Left renal cortex interstitium (tissue), 4 donors: ENCODE measurements around the gene HS3ST2. TPM values are rescaled to one million over a fixed set of nuclear protein-coding genes. Genes with fewer than 3 reads are reported as not detected.
"Not testable (repeated sequence)": the region's sequence is repeated elsewhere in the genome, so short reads cannot be mapped to it uniquely, and the experiment has no call there.

Source experiments
- DNase-seq, 4 donors: peaks; one replicate each; pipeline ENCODE4 v3.0.0-alpha.2; 2013; ENCODE audit warnings: low read depth in 4 of 4, low spot score in 2 of 4, missing footprints in 1 of 4
- polyA plus RNA-seq, 4 donors: library from polyadenylated mRNA; unstranded; fragments of 120-200 nt; gene quantifications; one replicate each; pipeline ENCODE4 v1.2.1, GENCODE V29; 2013; ENCODE audit not compliant: insufficient read length in 4 of 4

HS3ST2 gene
- polyA plus RNA-seq, 4 donors, result 0.17 to 0.36 (median 0.23) TPM

DNA sequence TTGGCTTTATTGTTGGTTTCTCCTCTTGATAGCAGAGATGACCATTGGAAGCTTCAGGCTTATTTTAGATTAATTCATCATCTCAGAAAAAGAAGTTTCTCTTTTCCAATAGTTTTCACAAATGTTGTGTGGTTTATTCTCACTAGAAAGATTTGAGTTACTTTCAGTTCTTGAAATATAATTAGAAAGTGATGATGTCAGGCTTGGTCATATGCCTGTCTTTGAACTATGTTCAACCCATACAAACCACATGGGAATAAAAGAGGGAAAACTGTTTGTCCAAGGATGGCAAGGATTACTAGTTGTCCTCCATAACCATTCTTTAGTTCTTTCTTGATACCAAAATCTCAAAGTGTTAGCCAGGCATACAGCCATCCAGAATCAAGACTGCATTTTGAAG lies 3.7 kb upstream of the HS3ST2 start:
- DNase-seq, result no peak

GRCh38 chr16:22813223-22813947 lies 577 bp upstream of the HS3ST2 start:
- DNase-seq, result peak; percentile 51 to 66 (median 58)

- no peak for DNase-seq
Measured at GRCh38 chr16:22814711-22815105, 746 bp downstream of the HS3ST2 start.

GRCh38 chr16:22815863-22816262 lies 1.9 kb downstream of the HS3ST2 start:
- DNase-seq, result no peak

DNA sequence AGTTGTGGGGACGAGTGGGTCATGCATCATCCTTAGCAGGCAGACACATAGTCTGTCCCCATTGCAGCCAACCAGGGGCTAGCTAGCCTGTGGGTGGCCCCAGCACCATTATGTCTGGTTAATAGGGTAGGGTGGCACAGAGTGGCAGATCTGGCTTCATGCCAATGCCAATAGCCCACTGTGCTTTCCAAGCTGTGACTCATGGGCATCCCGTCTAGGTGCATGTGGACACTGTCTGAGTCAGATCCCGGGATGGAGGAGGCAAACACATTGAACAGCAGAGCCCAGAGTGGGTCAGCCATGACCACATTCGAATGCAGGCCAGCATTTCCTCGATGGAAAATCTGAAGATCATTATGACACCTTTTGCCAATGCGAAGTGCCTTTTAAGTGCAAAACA lies 2.5 kb downstream of the HS3ST2 start:
- no peak for DNase-seq

- not testable (repeated sequence) for DNase-seq
Measured at GRCh38 chr16:22818736-22819135, 4.8 kb downstream of the HS3ST2 start.

- DNase-seq, result no peak
Measured at GRCh38 chr16:22838681-22839080, 24.7 kb downstream of the HS3ST2 start.

DNA sequence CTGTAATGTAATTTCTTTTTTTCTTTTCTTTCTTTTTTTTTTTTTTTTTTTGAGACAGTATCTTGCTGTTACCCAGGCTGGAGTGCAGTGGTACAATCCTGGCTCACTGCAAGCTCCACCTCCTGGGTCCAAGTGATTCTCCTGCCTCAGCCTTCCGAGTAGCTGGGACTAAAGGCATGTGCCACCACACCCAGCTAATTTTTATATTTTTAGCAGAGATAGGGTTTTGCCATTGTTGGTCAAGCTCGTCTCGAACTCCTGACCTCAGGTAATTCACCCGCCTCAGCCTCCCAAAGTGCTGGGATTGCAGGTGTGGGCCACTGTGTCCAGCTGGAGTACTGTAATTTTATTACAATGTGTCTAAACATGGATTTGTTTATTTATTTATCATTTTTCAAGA lies 28.1 kb downstream of the HS3ST2 start:
- not testable (repeated sequence) for DNase-seq

DNA sequence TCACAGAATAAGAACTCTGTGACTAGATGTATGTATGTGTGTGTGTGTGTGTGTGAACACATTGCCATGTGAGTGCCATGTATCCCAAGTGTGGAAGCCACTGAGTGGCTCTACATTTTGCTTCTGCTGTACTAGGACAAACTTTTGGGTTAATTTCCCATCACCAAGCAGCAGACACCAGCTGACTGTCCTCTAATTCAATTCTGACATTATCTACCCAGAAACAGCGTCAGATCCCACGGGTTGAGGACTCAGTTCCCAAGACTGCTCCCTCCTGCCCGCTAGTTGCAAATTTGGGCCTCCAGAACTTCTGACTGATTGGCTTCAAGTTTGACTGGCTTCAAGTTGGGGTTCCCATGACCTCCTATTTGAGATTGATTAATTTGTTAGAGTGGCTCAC lies 29.2 kb downstream of the HS3ST2 start:
- DNase-seq, result no peak

GRCh38 chr16:22843856-22844255 lies 29.9 kb downstream of the HS3ST2 start:
- DNase-seq, result no peak

GRCh38 chr16:22844416-22844815 lies 30.5 kb downstream of the HS3ST2 start:
- no peak for DNase-seq

DNA sequence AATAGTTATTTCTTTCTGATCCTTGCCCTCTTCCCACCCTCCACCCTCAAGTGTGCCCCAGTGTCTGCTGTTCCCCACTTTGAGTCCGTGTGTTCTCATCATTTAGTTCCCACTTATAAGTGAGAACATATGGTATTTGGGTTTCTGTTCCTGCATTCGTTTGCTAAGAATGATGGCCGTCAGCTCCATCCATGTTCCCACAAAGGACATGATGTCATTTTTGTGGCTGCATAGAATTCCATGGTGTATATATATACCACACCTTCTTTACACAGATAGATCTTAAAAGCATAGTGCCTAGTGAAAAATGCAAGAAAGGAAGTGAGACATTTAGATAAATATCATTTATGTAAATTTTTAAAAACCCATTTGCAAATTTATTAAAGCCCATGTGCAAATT lies 33.1 kb downstream of the HS3ST2 start:
- DNase-seq, result no peak

DNA sequence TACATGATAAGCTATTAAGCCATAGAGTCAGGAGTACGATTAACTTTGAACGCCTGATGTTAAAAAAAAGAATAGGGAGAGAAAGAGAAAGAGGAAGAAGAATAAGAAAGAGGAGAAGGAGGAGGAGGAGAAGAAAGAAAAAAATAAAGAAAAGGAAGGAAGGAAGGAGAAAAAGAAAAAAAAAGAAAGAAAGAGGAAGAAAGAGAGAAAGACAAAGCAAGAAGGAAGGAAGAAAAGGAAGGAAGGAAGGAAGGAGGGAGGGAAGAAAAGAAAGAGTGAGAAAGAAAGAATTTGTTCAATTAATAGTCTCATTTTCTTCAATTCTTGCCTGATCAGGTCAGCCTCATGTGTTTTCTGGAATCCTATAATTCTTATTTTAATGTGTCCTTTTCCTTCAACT lies 33.7 kb downstream of the HS3ST2 start:
- no peak for DNase-seq

- DNase-seq, result no peak
Measured at GRCh38 chr16:22848451-22848850, 34.5 kb downstream of the HS3ST2 start.

DNA sequence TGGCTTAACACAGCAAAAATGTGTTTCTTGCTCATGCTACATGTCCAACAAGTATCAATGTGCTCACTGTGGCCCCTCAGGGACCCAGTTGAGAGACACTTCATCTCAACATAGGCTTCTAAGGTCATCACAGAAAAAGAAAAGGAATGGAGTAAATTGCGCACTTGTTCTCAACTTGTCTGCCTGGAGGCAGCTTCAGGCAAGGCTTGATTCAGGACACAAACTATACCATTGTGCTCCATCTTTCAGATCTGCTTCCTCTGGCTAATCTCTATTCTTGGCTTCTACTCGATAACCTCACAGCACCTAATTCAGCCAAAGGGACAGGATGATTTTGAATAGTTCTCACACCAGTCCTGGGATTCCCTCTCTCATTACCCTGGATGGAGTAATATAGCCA lies 35.6 kb downstream of the HS3ST2 start:
- DNase-seq, result no peak

DNA sequence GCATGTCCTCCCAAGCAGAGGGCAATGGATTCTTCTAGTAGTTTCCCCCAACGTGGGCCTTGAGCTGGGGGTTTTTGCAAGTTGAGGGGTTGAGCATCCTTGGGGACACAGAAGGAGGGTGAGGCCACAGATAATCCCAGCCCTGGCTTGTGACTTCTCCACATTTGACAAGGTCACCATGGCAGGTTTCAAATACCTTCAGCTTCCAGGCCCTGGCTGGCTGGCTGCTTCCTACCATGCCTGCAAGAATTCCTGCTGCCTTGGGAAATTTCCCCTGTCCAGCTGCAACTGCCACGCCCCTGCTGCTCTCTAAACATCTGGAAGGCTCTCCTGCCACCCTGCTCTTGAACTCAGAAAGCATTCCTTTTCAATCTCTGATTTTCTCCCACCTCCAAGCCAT lies 41.3 kb downstream of the HS3ST2 start:
- DNase-seq, result no peak

GRCh38 chr16:22857296-22858025 lies 43.5 kb downstream of the HS3ST2 start:
- no peak for DNase-seq

DNA sequence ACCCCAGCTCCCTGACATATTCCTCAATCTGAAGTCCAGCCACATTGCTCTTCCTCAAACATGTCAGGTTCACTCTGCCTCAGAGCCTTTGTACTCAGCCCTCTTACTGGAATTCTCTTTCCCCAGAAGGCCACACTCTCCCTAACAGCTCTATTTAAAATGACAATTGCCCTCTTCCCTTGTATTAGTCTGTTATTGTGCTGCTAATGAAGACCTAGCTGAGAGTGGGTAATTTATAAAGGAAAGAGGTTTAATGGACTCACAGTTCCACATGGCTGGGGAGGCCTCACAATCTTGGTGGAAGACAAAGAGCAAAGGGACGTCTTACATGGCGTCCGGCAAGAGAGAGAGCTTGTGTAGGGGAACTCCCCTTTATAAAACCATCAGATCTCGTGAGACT lies 46.0 kb downstream of the HS3ST2 start:
- no peak for DNase-seq

GRCh38 chr16:22861580-22861979 lies 47.6 kb downstream of the HS3ST2 start:
- no peak for DNase-seq

- DNase-seq, result no peak
Measured at GRCh38 chr16:22862046-22862445, 48.1 kb downstream of the HS3ST2 start.

DNA sequence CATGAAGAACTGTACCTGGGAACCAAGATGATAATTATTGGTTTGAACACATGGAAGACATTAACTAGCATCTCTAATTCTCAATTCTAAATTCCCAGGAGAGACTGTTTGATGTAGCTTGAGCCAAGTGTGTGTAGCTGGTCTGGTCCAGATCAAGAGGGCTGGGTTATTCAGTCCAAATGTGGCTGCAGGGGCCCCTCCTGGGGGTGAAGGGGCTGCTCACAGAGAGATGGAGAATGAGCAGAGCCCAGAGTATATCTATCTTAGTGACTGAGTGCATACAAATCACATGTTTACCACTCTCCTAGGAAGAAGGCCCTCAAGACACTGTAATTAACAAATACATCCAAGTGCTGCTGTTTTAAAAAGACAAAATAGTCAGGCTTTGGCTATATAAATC lies 50.4 kb downstream of the HS3ST2 start:
- DNase-seq, result no peak

- no peak for DNase-seq
Measured at GRCh38 chr16:22868593-22869224, 54.7 kb downstream of the HS3ST2 start.
